ENCODE data around the gene KHK. TPM values are rescaled to one million over a fixed set of nuclear protein-coding genes. Genes with fewer than 3 reads are reported as not detected.

KHK gene
- total RNA-seq, 1 donor from 2014 or later = 4.4 TPM

DNA sequence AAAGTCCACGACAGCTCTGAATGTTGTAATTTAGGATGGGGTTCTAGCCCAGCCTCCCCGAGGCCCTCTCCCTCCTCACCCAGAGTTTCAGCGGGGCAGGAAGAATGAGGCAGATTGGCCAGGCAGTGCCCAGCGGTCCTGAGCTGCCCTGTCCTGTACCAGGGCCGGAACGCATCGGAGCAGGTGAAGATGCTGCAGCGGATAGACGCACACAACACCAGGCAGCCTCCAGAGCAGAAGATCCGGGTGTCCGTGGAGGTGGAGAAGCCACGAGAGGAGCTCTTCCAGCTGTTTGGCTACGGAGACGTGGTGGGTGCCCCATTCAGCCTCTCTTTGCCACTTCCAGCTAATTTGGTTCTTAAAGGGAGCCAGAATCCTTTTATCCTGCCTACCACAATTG, 10.8 kb downstream of the KHK start:
- Mint-ChIP-seq H3K9me3 (ENCODE audit: low read depth) (no peaks in the 10 kb centered on the region), H3K4me1 (ENCODE audit: low read depth) (peaks cover 6% of the 10 kb centered on the region), H3K27me3 (peaks cover 5% of the 10 kb centered on the region), H3K4me3 (ENCODE audit: low read depth) (no peak overlapping the region), H3K27ac (no peak overlapping the region), H3K36me3 (ENCODE audit: insufficient read depth) (no peaks in the 10 kb centered on the region)
- no peak for TF ChIP-seq CTCF (IDR thresholded peaks at IDR 0.05; ENCODE audit: unreplicated experiment)
- no peak for DNase-seq (ENCODE audit: low spot score, unreplicated experiment)

- TF ChIP-seq CTCF (IDR thresholded peaks at IDR 0.05; ENCODE audit: unreplicated experiment) = no peak
- Mint-ChIP-seq H3K9me3 (ENCODE audit: low read depth) (no peaks in the 10 kb centered on the region), H3K4me3 (ENCODE audit: low read depth) (no peak overlapping the region), H3K27ac (no peak overlapping the region), H3K4me1 (ENCODE audit: low read depth) (peaks cover 6% of the 10 kb centered on the region), H3K27me3 (peaks cover 11% of the 10 kb centered on the region), H3K36me3 (ENCODE audit: insufficient read depth) (no peaks in the 10 kb centered on the region)
- DNase-seq (ENCODE audit: low spot score, unreplicated experiment) = no peak
Observed at GRCh38 chr2:27099334-27099955, 12.9 kb downstream of the KHK start.

DNA sequence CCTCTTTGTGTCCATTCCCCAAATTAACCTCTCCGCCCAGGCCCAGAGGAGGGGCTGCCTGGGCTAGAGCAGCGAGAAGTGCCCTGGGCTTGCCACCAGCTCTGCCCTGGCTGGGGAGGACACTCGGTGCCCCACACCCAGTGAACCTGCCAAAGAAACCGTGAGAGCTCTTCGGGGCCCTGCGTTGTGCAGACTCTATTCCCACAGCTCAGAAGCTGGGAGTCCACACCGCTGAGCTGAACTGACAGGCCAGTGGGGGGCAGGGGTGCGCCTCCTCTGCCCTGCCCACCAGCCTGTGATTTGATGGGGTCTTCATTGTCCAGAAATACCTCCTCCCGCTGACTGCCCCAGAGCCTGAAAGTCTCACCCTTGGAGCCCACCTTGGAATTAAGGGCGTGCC, 13.5 kb downstream of the KHK start:
- no peak for DNase-seq (ENCODE audit: low spot score, unreplicated experiment)

DNA sequence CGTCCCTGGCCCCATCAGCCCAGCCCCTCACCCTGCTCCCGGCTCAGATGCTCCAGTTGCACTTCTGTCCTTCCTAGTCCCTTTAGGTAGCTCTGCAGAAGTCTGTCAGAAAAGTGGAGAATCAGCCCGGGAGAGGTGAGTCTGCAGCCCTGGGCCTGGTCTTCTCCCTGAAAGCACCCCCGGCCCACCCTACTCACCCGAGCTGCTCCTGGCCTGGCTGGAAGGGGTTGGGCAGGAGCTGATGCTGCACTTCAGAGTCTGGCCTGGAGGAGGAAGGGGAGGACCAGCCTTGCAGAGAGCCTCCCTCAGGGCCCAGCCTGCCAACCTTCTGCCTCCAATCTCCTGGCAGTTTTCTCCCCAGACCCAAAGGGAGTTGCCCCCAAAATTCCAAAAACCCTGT, 15.8 kb downstream of the KHK start:
- Mint-ChIP-seq H3K4me1 (ENCODE audit: low read depth) (no peaks in the 10 kb centered on the region), H3K27me3 (peaks cover 21% of the 10 kb centered on the region), H3K36me3 (ENCODE audit: insufficient read depth) (no peaks in the 10 kb centered on the region), H3K9me3 (ENCODE audit: low read depth) (no peaks in the 10 kb centered on the region), H3K27ac (no peak overlapping the region), H3K4me3 (ENCODE audit: low read depth) (no peak overlapping the region)
- DNase-seq (ENCODE audit: low spot score, unreplicated experiment) = no peak
- no peak for TF ChIP-seq CTCF (IDR thresholded peaks at IDR 0.05; ENCODE audit: unreplicated experiment)

More for the DNA sequence above, 13.5 kb downstream of the KHK start:
- Mint-ChIP-seq H3K27ac (no peak overlapping the region), H3K36me3 (ENCODE audit: insufficient read depth) (no peaks in the 10 kb centered on the region), H3K4me1 (ENCODE audit: low read depth) (peaks cover 6% of the 10 kb centered on the region), H3K4me3 (ENCODE audit: low read depth) (no peak overlapping the region), H3K9me3 (ENCODE audit: low read depth) (no peaks in the 10 kb centered on the region), H3K27me3 (peaks cover 14% of the 10 kb centered on the region)
- no peak for TF ChIP-seq CTCF (IDR thresholded peaks at IDR 0.05; ENCODE audit: unreplicated experiment)

GRCh38 chr2:27105981-27106380, 19.4 kb downstream of the KHK start:
- no peaks in the 10 kb centered on the region for H3K36me3 Mint-ChIP-seq (ENCODE audit: insufficient read depth)
- TF ChIP-seq CTCF (IDR thresholded peaks at IDR 0.05; ENCODE audit: unreplicated experiment) = no peak
- H3K4me3 Mint-ChIP-seq (ENCODE audit: low read depth) = no peak overlapping the region
- no peak for DNase-seq (ENCODE audit: low spot score, unreplicated experiment)
- no peaks in the 10 kb centered on the region for H3K4me1 Mint-ChIP-seq (ENCODE audit: low read depth)
- H3K27ac Mint-ChIP-seq = no peak overlapping the region
- no peaks in the 10 kb centered on the region for H3K9me3 Mint-ChIP-seq (ENCODE audit: low read depth)
- H3K27me3 Mint-ChIP-seq = peaks cover 21% of the 10 kb centered on the region
